ENCODE data around the gene PIM2. TPM values are rescaled to one million over a fixed set of nuclear protein-coding genes. Genes with fewer than 3 reads are reported as not detected.

Gene PIM2
- polyA plus RNA-seq, 1 of the 3 experiments (the other 2 are of a cell fraction): 12.3 TPM

GRCh38 chrX:48864210-48864609 is 54.6 kb downstream of the PIM2 start:
- Histone ChIP-seq H3K36me3 (replicated peaks in 1 of 2; ENCODE audit: control insufficient read depth in 1 of 2, insufficient read depth in 2 of 2, low read length in 1 of 2) (no peaks in the 10 kb centered on the region), H3K4me2 (no peak overlapping the region; the same call in 1 of the 2 replicates), H2AFZ (ENCODE audit: low read depth) (no peak overlapping the region), H3K27ac (ENCODE audit: low read depth in 2 of 2, low read length in 1 of 2) (no peak overlapping the region), H3F3A (replicated peaks; ENCODE audit: insufficient read depth) (peaks cover 4% of the 10 kb centered on the region), H3K27me3 (ENCODE audit: insufficient read depth) (peaks cover 40% of the 10 kb centered on the region), H3K4me1 (ENCODE audit: control insufficient read depth in 1 of 2, insufficient read depth in 2 of 2, low read depth in 1 of 2, low read length in 1 of 2) (no peaks in the 10 kb centered on the region), H3K9ac (no peak overlapping the region), H3K9me2 (no peaks in the 10 kb centered on the region), H3K4me3 (ENCODE audit: low read depth in 2 of 2, low read length in 1 of 2) (no peak overlapping the region), H3K79me2 (ENCODE audit: insufficient read depth) (no peaks in the 10 kb centered on the region), H4K20me1 (ENCODE audit: insufficient read depth) (no peaks in the 10 kb centered on the region), H3K9me3 (no peaks in the 10 kb centered on the region)
- ChIA-PET CTCF (no interaction called here), POLR2A (no interaction called here)
- 18% methylated on average over 4 of the region's 4 CpGs for WGBS (ENCODE audit: low lambda C conversion rate)
- no peak for DNase-seq
- TF ChIP-seq TCF12 (IDR thresholded peaks at IDR 0.05): peak; percentile 74
- peak; percentile 75 for TF ChIP-seq NFIC (IDR thresholded peaks at IDR 0.05; ENCODE audit: borderline replicate concordance)
- no peak for TF ChIP-seq FOXJ3 (CRISPR knock-in tag; IDR thresholded peaks at IDR 0.05)
- no peak for TF ChIP-seq RAD21 (IDR thresholded peaks at IDR 0.05; ENCODE audit: low read length)
- TF ChIP-seq POLR2AphosphoS5 (IDR thresholded peaks at IDR 0.05; ENCODE audit: low read depth, low read length): peak; percentile 23; the same call in 1 of the 2 replicates
- TF ChIP-seq, protein P1, sequence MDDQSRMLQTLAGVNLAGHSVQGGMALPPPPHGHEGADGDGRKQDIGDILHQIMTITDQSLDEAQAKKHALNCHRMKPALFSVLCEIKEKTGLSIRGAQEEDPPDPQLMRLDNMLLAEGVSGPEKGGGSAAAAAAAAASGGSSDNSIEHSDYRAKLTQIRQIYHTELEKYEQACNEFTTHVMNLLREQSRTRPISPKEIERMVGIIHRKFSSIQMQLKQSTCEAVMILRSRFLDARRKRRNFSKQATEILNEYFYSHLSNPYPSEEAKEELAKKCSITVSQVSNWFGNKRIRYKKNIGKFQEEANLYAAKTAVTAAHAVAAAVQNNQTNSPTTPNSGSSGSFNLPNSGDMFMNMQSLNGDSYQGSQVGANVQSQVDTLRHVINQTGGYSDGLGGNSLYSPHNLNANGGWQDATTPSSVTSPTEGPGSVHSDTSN (IDR thresholded peaks at IDR 0.05): peak; percentile 71
- TF ChIP-seq TAF1 (IDR thresholded peaks at IDR 0.05; ENCODE audit: borderline replicate concordance, low read depth, low read length): no peak

Small RNA genes lying within 50 kb of the gene (small RNA-seq; reads per million reads assigned to genes)
- 0 to 0.20 (median 0) reads per million in 7 experiments for gene RNU6-722P

Other genes starting within 250 kb of the PIM2 start
- 0.24 and 0.30 TPM in 2 replicates for gene WAS, start 235.2 kb downstream of the PIM2 start, polyA plus RNA-seq (2012; rRNA removed)
- 6.3 and 8.5 TPM in 2 replicates for gene SUV39H1, start 222.3 kb downstream of the PIM2 start, polyA plus RNA-seq (2012; rRNA removed)
- not detected in 2 replicates for gene GLOD5, start 157.3 kb downstream of the PIM2 start, polyA plus RNA-seq (2012; rRNA removed)
- not detected in 2 replicates for gene GATA1, start 132.4 kb downstream of the PIM2 start, polyA plus RNA-seq (2012; rRNA removed)
- gene HDAC6, start 117.0 kb downstream of the PIM2 start, polyA plus RNA-seq (2012; rRNA removed): 34.0 and 48.9 TPM in 2 replicates
- 0.03 and 0.06 TPM in 2 replicates for gene ERAS, start 92.5 kb downstream of the PIM2 start, polyA plus RNA-seq (2012; rRNA removed)
- gene PCSK1N, start 83.4 kb downstream of the PIM2 start, polyA plus RNA-seq (2012; rRNA removed): 24.8 and 35.0 TPM in 2 replicates
- gene TIMM17B, start 21.3 kb downstream of the PIM2 start, polyA plus RNA-seq (2012; rRNA removed): 81.0 and 87.0 TPM in 2 replicates
- gene PQBP1, start 21.1 kb downstream of the PIM2 start, polyA plus RNA-seq (2012; rRNA removed): 67.2 and 113 TPM in 2 replicates
- gene SLC35A2, start 7.4 kb downstream of the PIM2 start, polyA plus RNA-seq (2012; rRNA removed): 71.3 and 79.3 TPM in 2 replicates
- gene OTUD5, start 38.6 kb upstream of the PIM2 start, polyA plus RNA-seq (2012; rRNA removed): 90.4 and 97.0 TPM in 2 replicates
- gene KCND1, start 52.8 kb upstream of the PIM2 start, polyA plus RNA-seq (2012; rRNA removed): 0.99 and 1.2 TPM in 2 replicates
- gene GRIPAP1, start 83.2 kb upstream of the PIM2 start, polyA plus RNA-seq (2012; rRNA removed): 63.6 and 66.9 TPM in 2 replicates
- gene TFE3, start 124.3 kb upstream of the PIM2 start, polyA plus RNA-seq (2012; rRNA removed): 14.0 and 14.6 TPM in 2 replicates
- 1.6 and 2.1 TPM in 2 replicates for gene CCDC120, start 140.0 kb upstream of the PIM2 start, polyA plus RNA-seq (2012; rRNA removed)
- gene PRAF2, start 155.0 kb upstream of the PIM2 start, polyA plus RNA-seq (2012; rRNA removed): 67.6 and 91.9 TPM in 2 replicates
- gene WDR45, start 160.9 kb upstream of the PIM2 start, polyA plus RNA-seq (2012; rRNA removed): 108 and 129 TPM in 2 replicates
- gene GPKOW, start 204.7 kb upstream of the PIM2 start, polyA plus RNA-seq (2012; rRNA removed): 33.6 and 36.7 TPM in 2 replicates
- gene MAGIX, start 243.7 kb upstream of the PIM2 start, polyA plus RNA-seq (2012; rRNA removed): 0.78 and 1.1 TPM in 2 replicates